ENCODE data around the gene FYTTD1.

DNA sequence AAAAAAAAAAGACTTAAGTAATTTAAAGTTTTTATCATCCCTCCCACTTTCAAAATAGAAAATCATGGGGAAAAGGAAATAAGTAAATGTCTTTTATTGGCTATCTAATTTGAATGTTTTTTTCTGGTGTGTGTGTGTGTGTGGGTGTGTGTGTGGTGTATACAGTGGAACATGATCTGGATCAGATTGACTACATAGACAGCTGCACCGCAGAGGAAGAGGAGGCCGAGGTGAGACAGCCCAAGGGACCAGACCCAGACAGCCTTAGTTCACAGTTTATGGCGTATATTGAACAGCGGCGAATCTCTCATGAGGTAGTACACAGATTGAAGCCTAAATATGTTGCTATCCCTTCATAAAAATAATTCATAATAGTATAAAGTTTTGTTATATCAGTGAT is 85.8 kb downstream of the FYTTD1 start:
- no peak for TF ChIP-seq EZH2 (IDR thresholded peaks at IDR 0.05; ENCODE audit: borderline replicate concordance, insufficient read depth, low read depth, low read length, poor library complexity, severe bottlenecking)
- TF ChIP-seq, protein P1, sequence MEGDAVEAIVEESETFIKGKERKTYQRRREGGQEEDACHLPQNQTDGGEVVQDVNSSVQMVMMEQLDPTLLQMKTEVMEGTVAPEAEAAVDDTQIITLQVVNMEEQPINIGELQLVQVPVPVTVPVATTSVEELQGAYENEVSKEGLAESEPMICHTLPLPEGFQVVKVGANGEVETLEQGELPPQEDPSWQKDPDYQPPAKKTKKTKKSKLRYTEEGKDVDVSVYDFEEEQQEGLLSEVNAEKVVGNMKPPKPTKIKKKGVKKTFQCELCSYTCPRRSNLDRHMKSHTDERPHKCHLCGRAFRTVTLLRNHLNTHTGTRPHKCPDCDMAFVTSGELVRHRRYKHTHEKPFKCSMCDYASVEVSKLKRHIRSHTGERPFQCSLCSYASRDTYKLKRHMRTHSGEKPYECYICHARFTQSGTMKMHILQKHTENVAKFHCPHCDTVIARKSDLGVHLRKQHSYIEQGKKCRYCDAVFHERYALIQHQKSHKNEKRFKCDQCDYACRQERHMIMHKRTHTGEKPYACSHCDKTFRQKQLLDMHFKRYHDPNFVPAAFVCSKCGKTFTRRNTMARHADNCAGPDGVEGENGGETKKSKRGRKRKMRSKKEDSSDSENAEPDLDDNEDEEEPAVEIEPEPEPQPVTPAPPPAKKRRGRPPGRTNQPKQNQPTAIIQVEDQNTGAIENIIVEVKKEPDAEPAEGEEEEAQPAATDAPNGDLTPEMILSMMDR (IDR thresholded peaks at IDR 0.05): no peak

All from B cell (primary cell).